ENCODE measurements around the gene USP40. TPM values are rescaled to one million over a fixed set of nuclear protein-coding genes. Genes with fewer than 3 reads are reported as not detected.

Gene USP40
- total RNA-seq, 4 donors from 2014 or later = 10.9 to 29.2 (median 12.4) TPM

GRCh38 chr2:233466991-233467603, 99.5 kb downstream of the USP40 start:
- no peak overlapping the region for H3K4me3 ChIP-seq
- no peak for ATAC-seq
- H3K36me3 ChIP-seq = peaks cover 7 to 99% of the 10 kb centered on the region in 2 donors
- TF ChIP-seq POLR2A (IDR thresholded peaks at IDR 0.05) = no peak
- no peak for TF ChIP-seq CTCF (IDR thresholded peaks at IDR 0.05 in 4 of 5, conservative IDR thresholded peaks at IDR 0.05 in 1 of 5)
- intact Hi-C loops (cut with DNase I; ENCODE audit: low total_unique reads) = no loop called here
- peak overlapping the region in 2 of 4 donors; percentile 20 to 77 for H3K27ac ChIP-seq
- in situ Hi-C loops (cut with MboI; ENCODE audit: low sequenced_read_pairs in 4 of 4) = no loop called here
- H3K9me3 ChIP-seq = no peaks in the 10 kb centered on the region
- no peaks in the 10 kb centered on the region for H3K27me3 ChIP-seq
- peak in 1 of 2 donors; percentile 18 for DNase-seq
- peaks cover 8 to 19% of the 10 kb centered on the region in 2 donors for H3K4me1 ChIP-seq

GRCh38 chr2:233464531-233465240, 101.9 kb downstream of the USP40 start:
- Histone ChIP-seq H3K27me3 (no peaks in the 10 kb centered on the region), H3K36me3 (peaks cover 7 to 96% of the 10 kb centered on the region in 2 donors), H3K9me3 (no peaks in the 10 kb centered on the region), H3K4me3 (no peak overlapping the region), H3K4me1 (peaks cover 16 to 23% of the 10 kb centered on the region in 2 donors), H3K27ac (no peak overlapping the region)
- ATAC-seq (no peak), DNase-seq (peak in 1 of 2 donors; percentile 11)
- TF ChIP-seq CTCF (IDR thresholded peaks at IDR 0.05 in 4 of 5, conservative IDR thresholded peaks at IDR 0.05 in 1 of 5) = no peak
- no peak for TF ChIP-seq POLR2A (IDR thresholded peaks at IDR 0.05)
- intact Hi-C loops (cut with DNase I; ENCODE audit: low total_unique reads) = no loop called here
- in situ Hi-C loops (cut with MboI; ENCODE audit: low sequenced_read_pairs in 4 of 4) = no loop called here

GRCh38 chr2:233464056-233464455, 102.5 kb downstream of the USP40 start:
- no peak overlapping the region for H3K27ac ChIP-seq
- H3K4me3 ChIP-seq = no peak overlapping the region
- no peaks in the 10 kb centered on the region for H3K9me3 ChIP-seq
- in situ Hi-C loops (cut with MboI; ENCODE audit: low sequenced_read_pairs in 4 of 4) = no loop called here
- no peak for ATAC-seq
- intact Hi-C loops (cut with DNase I; ENCODE audit: low total_unique reads) = no loop called here
- no peaks in the 10 kb centered on the region for H3K27me3 ChIP-seq
- TF ChIP-seq CTCF (IDR thresholded peaks at IDR 0.05 in 4 of 5, conservative IDR thresholded peaks at IDR 0.05 in 1 of 5) (no peak), POLR2A (IDR thresholded peaks at IDR 0.05) (no peak)
- peak in 1 of 2 donors; percentile 9 for DNase-seq
- H3K4me1 ChIP-seq = peaks cover 10 to 17% of the 10 kb centered on the region in 2 donors
- H3K36me3 ChIP-seq = peaks cover 7 to 96% of the 10 kb centered on the region in 2 donors

- no peaks in the 10 kb centered on the region for H3K9me3 ChIP-seq
- H3K27ac ChIP-seq = no peak overlapping the region
- in situ Hi-C loops (cut with MboI; ENCODE audit: low sequenced_read_pairs in 4 of 4) = no loop called here
- no peak for ATAC-seq
- TF ChIP-seq POLR2A (IDR thresholded peaks at IDR 0.05) (no peak), CTCF (IDR thresholded peaks at IDR 0.05 in 4 of 5, conservative IDR thresholded peaks at IDR 0.05 in 1 of 5) (no peak)
- no peak overlapping the region for H3K4me3 ChIP-seq
- peaks cover 7 to 96% of the 10 kb centered on the region in 2 donors for H3K36me3 ChIP-seq
- H3K4me1 ChIP-seq = peaks cover 12 to 13% of the 10 kb centered on the region in 2 donors
- DNase-seq = peak in 1 of 2 donors; percentile 7
- intact Hi-C loops (cut with DNase I; ENCODE audit: low total_unique reads) = no loop called here
- no peaks in the 10 kb centered on the region for H3K27me3 ChIP-seq
Observed at GRCh38 chr2:233463586-233463985, 103.0 kb downstream of the USP40 start.
